ENCODE measurements around the gene MAST4. TPM values are rescaled to one million over a fixed set of nuclear protein-coding genes. Genes with fewer than 3 reads are reported as not detected.

MAST4 gene
- total and polyA plus RNA-seq, 2 donors: 17.0 to 18.8 TPM

- 81% methylated on average over 6 of the region's 6 CpGs for WGBS
- Histone ChIP-seq H3K4me3 (ENCODE audit: low read length in 2 of 2) (no peak overlapping the region), H3K36me3 (ENCODE audit: control insufficient read depth in 2 of 2, insufficient read depth in 2 of 2, low read length in 1 of 2) (no peaks in the 10 kb centered on the region), H3K4me1 (ENCODE audit: control insufficient read depth in 2 of 2, insufficient read depth in 2 of 2, low read length in 2 of 2) (peaks cover 0 to 2% of the 10 kb centered on the region in 2 donors), H3K9me3 (ENCODE audit: control insufficient read depth in 2 of 2, insufficient read depth in 1 of 2, low read length in 1 of 2) (no peaks in the 10 kb centered on the region), H3K27ac (ENCODE audit: low read depth in 1 of 2, low read length in 1 of 2) (no peak overlapping the region), H3K27me3 (ENCODE audit: control insufficient read depth in 2 of 2, insufficient read depth in 1 of 2, low read length in 1 of 2) (no peaks in the 10 kb centered on the region)
- no peak for DNase-seq (ENCODE audit: low read depth in 6 of 9, low spot score in 9 of 9)
Observed at GRCh38 chr5:66717455-66718373, 121.5 kb downstream of the MAST4 start.

GRCh38 chr5:66718374-66719002, 122.3 kb downstream of the MAST4 start:
- 70% methylated on average over 7 of the region's 7 CpGs for WGBS
- Histone ChIP-seq H3K36me3 (ENCODE audit: control insufficient read depth in 2 of 2, insufficient read depth in 2 of 2, low read length in 1 of 2) (no peaks in the 10 kb centered on the region), H3K9me3 (ENCODE audit: control insufficient read depth in 2 of 2, insufficient read depth in 1 of 2, low read length in 1 of 2) (no peaks in the 10 kb centered on the region), H3K4me3 (ENCODE audit: low read length in 2 of 2) (no peak overlapping the region), H3K27me3 (ENCODE audit: control insufficient read depth in 2 of 2, insufficient read depth in 1 of 2, low read length in 1 of 2) (no peaks in the 10 kb centered on the region), H3K4me1 (ENCODE audit: control insufficient read depth in 2 of 2, insufficient read depth in 2 of 2, low read length in 2 of 2) (peaks cover 0 to 2% of the 10 kb centered on the region in 2 donors), H3K27ac (ENCODE audit: low read depth in 1 of 2, low read length in 1 of 2) (no peak overlapping the region)
- no peak for DNase-seq (ENCODE audit: low read depth in 6 of 9, low spot score in 9 of 9)

GRCh38 chr5:66720780-66721179, 124.6 kb downstream of the MAST4 start:
- Histone ChIP-seq H3K27ac (ENCODE audit: low read depth in 1 of 2, low read length in 1 of 2) (no peak overlapping the region), H3K27me3 (ENCODE audit: control insufficient read depth in 2 of 2, insufficient read depth in 1 of 2, low read length in 1 of 2) (no peaks in the 10 kb centered on the region), H3K4me1 (ENCODE audit: control insufficient read depth in 2 of 2, insufficient read depth in 2 of 2, low read length in 2 of 2) (peaks cover 0 to 2% of the 10 kb centered on the region in 2 donors), H3K36me3 (ENCODE audit: control insufficient read depth in 2 of 2, insufficient read depth in 2 of 2, low read length in 1 of 2) (no peaks in the 10 kb centered on the region), H3K4me3 (ENCODE audit: low read length in 2 of 2) (no peak overlapping the region), H3K9me3 (ENCODE audit: control insufficient read depth in 2 of 2, insufficient read depth in 1 of 2, low read length in 1 of 2) (no peaks in the 10 kb centered on the region)
- WGBS: 97% methylated on average over 5 of the region's 5 CpGs
- no peak for DNase-seq (ENCODE audit: low read depth in 6 of 9, low spot score in 9 of 9)

GRCh38 chr5:66722686-66723085, 126.5 kb downstream of the MAST4 start:
- Histone ChIP-seq H3K4me1 (ENCODE audit: control insufficient read depth in 2 of 2, insufficient read depth in 2 of 2, low read length in 2 of 2) (peaks cover 0 to 2% of the 10 kb centered on the region in 2 donors), H3K36me3 (ENCODE audit: control insufficient read depth in 2 of 2, insufficient read depth in 2 of 2, low read length in 1 of 2) (no peaks in the 10 kb centered on the region), H3K9me3 (ENCODE audit: control insufficient read depth in 2 of 2, insufficient read depth in 1 of 2, low read length in 1 of 2) (no peaks in the 10 kb centered on the region), H3K27me3 (ENCODE audit: control insufficient read depth in 2 of 2, insufficient read depth in 1 of 2, low read length in 1 of 2) (no peaks in the 10 kb centered on the region), H3K4me3 (ENCODE audit: low read length in 2 of 2) (no peak overlapping the region), H3K27ac (ENCODE audit: low read depth in 1 of 2, low read length in 1 of 2) (no peak overlapping the region)
- WGBS: 94% methylated on average over 4 of the region's 4 CpGs
- DNase-seq (ENCODE audit: low read depth in 6 of 9, low spot score in 9 of 9): no peak

GRCh38 chr5:66724349-66725139, 128.4 kb downstream of the MAST4 start:
- no peaks in the 10 kb centered on the region for H3K36me3 ChIP-seq (ENCODE audit: control insufficient read depth in 2 of 2, insufficient read depth in 2 of 2, low read length in 1 of 2)
- 96% methylated on average over 2 of the region's 2 CpGs for WGBS
- H3K4me3 ChIP-seq (ENCODE audit: low read length in 2 of 2): no peak overlapping the region
- H3K27me3 ChIP-seq (ENCODE audit: control insufficient read depth in 2 of 2, insufficient read depth in 1 of 2, low read length in 1 of 2): no peaks in the 10 kb centered on the region
- H3K4me1 ChIP-seq (ENCODE audit: control insufficient read depth in 2 of 2, insufficient read depth in 2 of 2, low read length in 2 of 2): no peaks in the 10 kb centered on the region
- no peak for DNase-seq (ENCODE audit: low read depth in 6 of 9, low spot score in 9 of 9)
- H3K9me3 ChIP-seq (ENCODE audit: control insufficient read depth in 2 of 2, insufficient read depth in 1 of 2, low read length in 1 of 2): no peaks in the 10 kb centered on the region
- H3K27ac ChIP-seq (ENCODE audit: low read depth in 1 of 2, low read length in 1 of 2): no peak overlapping the region

- Histone ChIP-seq H3K4me1 (ENCODE audit: control insufficient read depth in 2 of 2, insufficient read depth in 2 of 2, low read length in 2 of 2) (no peaks in the 10 kb centered on the region), H3K27ac (ENCODE audit: low read depth in 1 of 2, low read length in 1 of 2) (no peak overlapping the region), H3K4me3 (ENCODE audit: low read length in 2 of 2) (no peak overlapping the region), H3K36me3 (ENCODE audit: control insufficient read depth in 2 of 2, insufficient read depth in 2 of 2, low read length in 1 of 2) (no peaks in the 10 kb centered on the region), H3K9me3 (ENCODE audit: control insufficient read depth in 2 of 2, insufficient read depth in 1 of 2, low read length in 1 of 2) (no peaks in the 10 kb centered on the region), H3K27me3 (ENCODE audit: control insufficient read depth in 2 of 2, insufficient read depth in 1 of 2, low read length in 1 of 2) (no peaks in the 10 kb centered on the region)
- DNase-seq (ENCODE audit: low read depth in 6 of 9, low spot score in 9 of 9): no peak
- 87% methylated on average over 2 of the region's 2 CpGs for WGBS
Observed at GRCh38 chr5:66727630-66728029, 131.4 kb downstream of the MAST4 start.

GRCh38 chr5:66728049-66728448, 131.9 kb downstream of the MAST4 start:
- H3K27me3 ChIP-seq (ENCODE audit: control insufficient read depth in 2 of 2, insufficient read depth in 1 of 2, low read length in 1 of 2): no peaks in the 10 kb centered on the region
- no peaks in the 10 kb centered on the region for H3K36me3 ChIP-seq (ENCODE audit: control insufficient read depth in 2 of 2, insufficient read depth in 2 of 2, low read length in 1 of 2)
- no peaks in the 10 kb centered on the region for H3K4me1 ChIP-seq (ENCODE audit: control insufficient read depth in 2 of 2, insufficient read depth in 2 of 2, low read length in 2 of 2)
- no peaks in the 10 kb centered on the region for H3K9me3 ChIP-seq (ENCODE audit: control insufficient read depth in 2 of 2, insufficient read depth in 1 of 2, low read length in 1 of 2)
- WGBS: 97% methylated on average over 1 of the region's 1 CpG
- H3K4me3 ChIP-seq (ENCODE audit: low read length in 2 of 2): no peak overlapping the region
- no peak overlapping the region for H3K27ac ChIP-seq (ENCODE audit: low read depth in 1 of 2, low read length in 1 of 2)
- no peak for DNase-seq (ENCODE audit: low read depth in 6 of 9, low spot score in 9 of 9)

- H3K27ac ChIP-seq (ENCODE audit: low read depth in 1 of 2, low read length in 1 of 2): no peak overlapping the region
- no peaks in the 10 kb centered on the region for H3K27me3 ChIP-seq (ENCODE audit: control insufficient read depth in 2 of 2, insufficient read depth in 1 of 2, low read length in 1 of 2)
- no peak overlapping the region for H3K4me3 ChIP-seq (ENCODE audit: low read length in 2 of 2)
- H3K4me1 ChIP-seq (ENCODE audit: control insufficient read depth in 2 of 2, insufficient read depth in 2 of 2, low read length in 2 of 2): no peaks in the 10 kb centered on the region
- DNase-seq (ENCODE audit: low read depth in 6 of 9, low spot score in 9 of 9): no peak
- no peaks in the 10 kb centered on the region for H3K9me3 ChIP-seq (ENCODE audit: control insufficient read depth in 2 of 2, insufficient read depth in 1 of 2, low read length in 1 of 2)
- H3K36me3 ChIP-seq (ENCODE audit: control insufficient read depth in 2 of 2, insufficient read depth in 2 of 2, low read length in 1 of 2): no peaks in the 10 kb centered on the region
Observed at GRCh38 chr5:66737096-66737495, 140.9 kb downstream of the MAST4 start.

GRCh38 chr5:66738136-66738535, 141.9 kb downstream of the MAST4 start:
- no peaks in the 10 kb centered on the region for H3K9me3 ChIP-seq (ENCODE audit: control insufficient read depth in 2 of 2, insufficient read depth in 1 of 2, low read length in 1 of 2)
- no peaks in the 10 kb centered on the region for H3K27me3 ChIP-seq (ENCODE audit: control insufficient read depth in 2 of 2, insufficient read depth in 1 of 2, low read length in 1 of 2)
- DNase-seq (ENCODE audit: low read depth in 6 of 9, low spot score in 9 of 9): no peak
- no peak overlapping the region for H3K27ac ChIP-seq (ENCODE audit: low read depth in 1 of 2, low read length in 1 of 2)
- H3K4me1 ChIP-seq (ENCODE audit: control insufficient read depth in 2 of 2, insufficient read depth in 2 of 2, low read length in 2 of 2): peaks cover 0 to 5% of the 10 kb centered on the region in 2 donors
- whole genome bisulfite sequencing: 96% methylated on average over 1 of the region's 1 CpG
- H3K36me3 ChIP-seq (ENCODE audit: control insufficient read depth in 2 of 2, insufficient read depth in 2 of 2, low read length in 1 of 2): no peaks in the 10 kb centered on the region
- H3K4me3 ChIP-seq (ENCODE audit: low read length in 2 of 2): no peak overlapping the region
